ENCODE results near the gene HS6ST3.

DNA sequence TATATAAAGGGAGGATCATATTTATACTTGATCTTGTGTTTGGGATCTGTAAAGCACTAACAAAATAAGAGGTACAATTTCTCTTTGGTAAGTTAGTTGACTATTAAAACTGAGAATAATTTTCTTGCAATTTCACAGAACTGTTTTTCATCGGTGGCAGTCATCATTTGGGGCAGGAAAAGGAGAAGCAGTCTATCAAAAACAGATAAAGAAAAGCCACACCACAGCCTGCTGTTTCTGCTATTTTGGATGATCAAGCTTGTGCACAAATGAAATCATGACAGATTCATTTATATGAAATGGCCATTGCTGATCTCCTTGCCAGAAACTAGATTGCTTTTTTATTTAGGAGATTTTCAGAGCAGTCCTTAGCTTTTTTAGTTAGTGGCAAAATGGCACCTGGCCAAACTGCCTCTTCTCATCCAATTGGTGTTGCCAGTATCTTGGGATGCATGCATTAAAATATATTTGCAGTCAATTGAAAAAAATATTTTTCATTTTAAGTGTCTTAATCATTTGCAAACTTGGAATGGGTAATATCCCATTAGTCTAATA is 326.0 kb downstream of the HS6ST3 start:
- TF ChIP-seq NR4A1 (CRISPR knock-in tag; IDR thresholded peaks at IDR 0.05) (no peak), NR4A1 (tag; IDR thresholded peaks at IDR 0.05) (no peak), MYNN (IDR thresholded peaks at IDR 0.05) (no peak), MYNN (CRISPR knock-in tag; IDR thresholded peaks at IDR 0.05) (no peak)
